ENCODE measurements around the gene CHRNA5.

The CHRNA5 gene

DNA sequence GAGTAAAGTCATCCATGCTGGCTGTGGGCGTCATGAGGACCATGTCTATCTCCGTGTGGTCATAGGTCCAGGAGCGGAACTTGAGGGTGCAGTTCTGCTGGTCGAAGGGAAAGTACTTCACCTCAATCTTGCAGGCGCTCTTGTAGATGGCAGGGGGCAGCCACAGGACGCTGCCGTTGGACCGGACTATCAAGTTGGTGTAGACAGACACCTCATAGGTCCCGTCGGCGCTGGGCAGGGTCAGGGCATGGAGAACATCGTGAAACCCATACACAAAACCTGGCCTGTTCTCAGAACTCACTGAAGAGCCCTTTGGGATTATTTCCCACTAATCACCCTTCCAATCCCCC, 64.4 kb downstream of the CHRNA5 start:
- Mint-ChIP-seq H3K27me3 (peaks cover 16% of the 10 kb centered on the region), H3K9me3 (peaks cover 15% of the 10 kb centered on the region), H3K36me3 (ENCODE audit: low read depth) (no peaks in the 10 kb centered on the region), H3K4me1 (ENCODE audit: low read depth) (no peaks in the 10 kb centered on the region), H3K27ac (no peak overlapping the region), H3K4me3 (no peak overlapping the region)
- intact Hi-C loops (cut with micrococcal nuclease), result no loop called here

DNA sequence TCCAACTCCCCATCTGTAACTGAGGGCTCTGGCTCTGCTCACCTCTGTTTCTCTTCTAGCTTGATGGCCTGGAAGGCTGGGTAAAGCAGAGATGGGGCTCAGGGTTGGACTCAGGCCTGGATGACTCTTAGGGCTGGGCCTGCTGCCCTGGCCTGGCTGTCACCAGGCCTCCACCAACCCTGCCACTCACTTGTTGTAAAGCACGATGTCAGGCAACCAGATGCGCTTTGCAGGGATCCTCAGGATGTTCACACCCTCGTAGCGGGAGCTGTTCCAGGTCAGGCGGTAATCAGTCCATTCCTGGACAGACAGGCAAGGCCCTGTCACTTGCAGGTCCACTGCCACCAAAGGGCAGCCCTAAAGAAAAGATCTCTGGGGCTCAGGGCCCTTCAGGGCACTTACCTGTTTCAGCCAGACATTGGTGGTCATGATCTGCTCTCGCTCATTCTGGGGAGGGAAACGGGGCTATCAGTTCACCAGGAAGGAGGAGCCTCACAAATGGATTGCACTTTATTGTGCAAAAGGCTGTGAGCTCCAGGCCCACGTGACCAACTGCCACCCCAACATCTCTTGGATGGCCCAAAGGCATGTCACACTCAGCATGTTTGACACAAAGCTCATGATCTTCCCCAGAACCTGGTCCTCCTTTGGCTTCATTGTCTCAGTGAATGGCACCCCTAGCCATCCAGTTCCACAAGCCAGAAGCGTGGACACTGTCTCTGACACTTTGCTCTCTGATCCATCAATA, 65.7 kb downstream of the CHRNA5 start:
- no peak overlapping the region for H3K4me3 Mint-ChIP-seq
- H3K9me3 Mint-ChIP-seq, result peaks cover 15% of the 10 kb centered on the region
- no peaks in the 10 kb centered on the region for H3K36me3 Mint-ChIP-seq (ENCODE audit: low read depth)
- H3K4me1 Mint-ChIP-seq (ENCODE audit: low read depth), result no peaks in the 10 kb centered on the region
- no peak overlapping the region for H3K27ac Mint-ChIP-seq
- intact Hi-C loops (cut with micrococcal nuclease), result no loop called here
- peaks cover 16% of the 10 kb centered on the region for H3K27me3 Mint-ChIP-seq

DNA sequence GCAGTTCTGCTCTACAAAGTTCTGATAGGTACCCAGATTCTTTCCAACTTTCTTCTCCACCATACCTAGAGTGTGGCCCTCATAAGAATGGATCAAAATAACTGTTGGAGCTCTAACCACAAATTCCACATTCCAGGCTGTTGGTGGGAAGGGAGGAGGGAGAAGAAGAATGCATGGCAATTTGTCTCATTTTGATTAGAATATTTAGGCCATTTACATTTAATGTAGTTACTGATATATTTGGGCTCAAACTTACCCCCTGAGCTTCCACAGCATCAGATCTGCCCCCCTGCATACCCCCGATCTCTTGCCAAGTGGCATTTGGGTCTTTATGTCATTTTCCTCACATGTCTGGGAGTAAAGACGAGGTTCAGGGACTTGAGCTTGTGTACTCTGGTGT, 68.0 kb downstream of the CHRNA5 start:
- intact Hi-C loops (cut with micrococcal nuclease), result no loop called here
- Mint-ChIP-seq H3K4me1 (ENCODE audit: low read depth) (no peaks in the 10 kb centered on the region), H3K9me3 (peaks cover 15% of the 10 kb centered on the region), H3K27me3 (peaks cover 17% of the 10 kb centered on the region), H3K27ac (no peak overlapping the region), H3K36me3 (ENCODE audit: low read depth) (no peaks in the 10 kb centered on the region), H3K4me3 (no peak overlapping the region)

DNA sequence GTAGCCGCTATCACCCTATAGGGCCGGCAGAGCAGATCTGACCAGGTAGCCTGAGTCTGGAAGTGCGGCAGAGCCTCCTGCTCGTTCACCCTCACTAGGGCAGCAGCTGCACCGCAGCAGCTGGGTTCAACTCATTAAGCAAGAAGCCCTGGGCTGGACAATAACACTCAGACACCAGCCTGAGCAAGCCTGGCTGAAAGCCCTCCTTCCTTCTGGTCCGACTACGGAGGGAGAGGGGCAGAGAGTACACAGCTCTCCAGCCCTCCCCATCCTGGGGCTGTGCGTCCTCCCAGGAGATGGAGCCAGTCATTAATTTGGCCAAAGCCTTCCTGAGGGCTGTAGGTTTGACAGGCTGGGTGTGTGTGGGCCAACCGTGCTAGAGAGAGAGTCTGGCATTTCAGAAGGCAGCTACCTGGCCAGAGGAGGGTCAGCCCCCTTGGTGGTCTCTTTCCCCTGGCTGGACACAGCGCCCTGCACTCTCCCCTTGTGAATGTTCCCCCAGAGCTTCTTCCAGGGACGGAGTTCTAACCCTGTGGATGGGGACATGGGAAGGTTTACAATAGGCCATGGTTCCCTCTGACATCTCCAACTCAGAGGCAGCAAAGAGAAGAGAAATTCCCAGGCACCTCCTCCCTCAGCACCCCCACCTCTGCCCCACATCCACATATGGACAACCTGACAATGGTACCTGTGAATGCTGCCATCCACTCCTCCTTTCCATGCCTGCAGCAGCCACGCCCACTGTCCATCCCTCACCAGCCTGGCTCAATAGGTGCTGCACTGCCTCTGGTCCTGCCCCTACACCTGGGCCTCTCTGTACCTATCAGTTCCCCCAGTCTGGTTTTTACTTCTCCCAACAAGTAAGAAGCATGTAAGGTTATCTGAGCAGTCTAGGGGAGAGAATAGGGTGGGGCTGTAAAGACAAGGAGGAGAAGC, 69.2 kb downstream of the CHRNA5 start:
- no peaks in the 10 kb centered on the region for H3K36me3 Mint-ChIP-seq (ENCODE audit: low read depth)
- H3K4me3 Mint-ChIP-seq, result no peak overlapping the region
- H3K4me1 Mint-ChIP-seq (ENCODE audit: low read depth), result no peaks in the 10 kb centered on the region
- H3K27me3 Mint-ChIP-seq, result peaks cover 11% of the 10 kb centered on the region
- peaks cover 15% of the 10 kb centered on the region for H3K9me3 Mint-ChIP-seq
- intact Hi-C loops (cut with micrococcal nuclease), result no loop called here
- H3K27ac Mint-ChIP-seq, result no peak overlapping the region

DNA sequence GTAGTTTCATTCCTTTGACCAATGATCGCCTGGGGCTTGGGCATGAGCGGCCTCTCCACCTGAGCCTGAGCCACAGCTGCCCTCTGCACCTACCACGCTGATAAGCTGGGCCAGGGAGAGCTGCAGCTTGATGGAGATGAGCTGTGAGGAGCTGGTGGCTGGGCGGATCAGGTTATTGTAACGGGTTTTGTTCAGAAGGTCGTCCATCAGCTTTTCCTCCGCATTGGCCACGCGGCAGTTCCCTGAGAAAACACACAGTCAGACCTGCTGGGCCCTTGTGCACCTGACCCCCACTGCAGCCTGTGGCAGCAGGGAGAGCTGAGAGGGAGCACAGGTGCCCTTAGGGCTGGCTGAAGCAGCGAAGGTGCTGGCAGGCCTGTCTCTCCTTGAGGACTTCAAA, 70.0 kb downstream of the CHRNA5 start:
- peaks cover 18% of the 10 kb centered on the region for H3K27me3 Mint-ChIP-seq
- H3K27ac Mint-ChIP-seq, result no peak overlapping the region
- intact Hi-C loops (cut with micrococcal nuclease), result no loop called here
- no peak overlapping the region for H3K4me3 Mint-ChIP-seq
- peaks cover 15% of the 10 kb centered on the region for H3K9me3 Mint-ChIP-seq
- H3K36me3 Mint-ChIP-seq (ENCODE audit: low read depth), result no peaks in the 10 kb centered on the region
- no peaks in the 10 kb centered on the region for H3K4me1 Mint-ChIP-seq (ENCODE audit: low read depth)

DNA sequence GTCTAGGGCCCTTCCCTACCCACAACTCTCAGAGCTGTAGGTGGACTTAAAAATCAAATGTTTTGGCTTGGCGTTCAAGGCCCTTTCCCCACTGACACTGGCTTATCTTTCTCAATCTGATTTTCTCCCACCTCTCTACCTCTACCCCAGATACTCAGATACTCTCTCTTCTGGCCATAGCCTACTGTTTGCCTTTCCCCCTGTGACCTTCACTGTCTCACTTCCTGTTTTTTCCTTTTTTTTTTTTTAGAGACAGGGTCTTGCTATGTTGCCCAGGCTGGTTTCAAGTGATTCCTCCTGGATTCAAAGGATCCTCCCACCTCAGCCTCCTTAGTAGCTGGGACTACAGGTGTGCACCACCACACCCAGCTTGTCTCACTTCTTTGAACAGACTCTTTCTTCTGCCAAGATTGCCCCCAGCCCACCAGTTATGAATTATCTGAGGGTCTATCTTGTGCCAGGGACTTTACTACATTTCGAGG, 71.1 kb downstream of the CHRNA5 start:
- no peaks in the 10 kb centered on the region for H3K36me3 Mint-ChIP-seq (ENCODE audit: low read depth)
- intact Hi-C loops (cut with micrococcal nuclease), result no loop called here
- H3K9me3 Mint-ChIP-seq, result peaks cover 15% of the 10 kb centered on the region
- H3K4me3 Mint-ChIP-seq, result no peak overlapping the region
- peaks cover 29% of the 10 kb centered on the region for H3K27me3 Mint-ChIP-seq
- no peak overlapping the region for H3K27ac Mint-ChIP-seq
- peaks cover 6% of the 10 kb centered on the region for H3K4me1 Mint-ChIP-seq (ENCODE audit: low read depth)

DNA sequence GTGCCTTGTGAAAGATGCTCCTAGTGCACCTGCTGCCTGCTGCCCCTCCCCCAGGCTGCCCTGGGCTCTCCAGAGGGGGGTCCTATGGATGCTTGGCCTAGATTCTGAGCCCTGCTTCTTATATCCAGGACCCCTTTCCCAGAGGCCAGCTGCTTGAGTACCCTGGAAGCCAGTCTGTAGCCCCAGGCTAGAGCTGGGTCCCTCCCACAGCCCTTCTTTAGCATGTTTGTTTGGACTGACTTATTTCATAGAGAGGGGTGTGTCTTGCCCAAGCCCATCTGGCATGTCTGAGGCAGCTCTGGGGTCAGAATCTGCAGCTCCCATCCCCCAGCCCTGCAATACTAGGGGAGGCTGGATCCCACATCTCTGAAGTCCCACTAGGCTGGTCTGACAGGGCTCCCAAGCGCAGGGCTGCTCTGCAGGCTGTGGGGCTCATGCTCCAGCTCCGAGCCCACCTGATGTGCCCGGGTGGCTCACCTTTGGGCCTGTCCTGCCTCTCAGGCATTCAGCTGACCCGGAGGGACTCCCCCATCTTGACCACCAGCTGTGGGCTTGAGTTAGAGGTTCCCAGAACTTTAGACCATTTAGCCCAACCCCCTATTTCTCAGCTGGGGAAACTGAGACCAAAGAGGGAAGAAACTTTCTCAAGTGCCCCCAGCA, 72.6 kb downstream of the CHRNA5 start:
- no peaks in the 10 kb centered on the region for H3K36me3 Mint-ChIP-seq (ENCODE audit: low read depth)
- no peak overlapping the region for H3K27ac Mint-ChIP-seq
- peaks cover 7% of the 10 kb centered on the region for H3K4me1 Mint-ChIP-seq (ENCODE audit: low read depth)
- H3K4me3 Mint-ChIP-seq, result no peak overlapping the region
- intact Hi-C loops (cut with micrococcal nuclease), result loop anchor here (1.0 kb wide), 1 partner anchor 71 kb away; no protein-coding TSS in a partner anchor
- H3K27me3 Mint-ChIP-seq, result peaks cover 35% of the 10 kb centered on the region
- peaks cover 11% of the 10 kb centered on the region for H3K9me3 Mint-ChIP-seq

DNA sequence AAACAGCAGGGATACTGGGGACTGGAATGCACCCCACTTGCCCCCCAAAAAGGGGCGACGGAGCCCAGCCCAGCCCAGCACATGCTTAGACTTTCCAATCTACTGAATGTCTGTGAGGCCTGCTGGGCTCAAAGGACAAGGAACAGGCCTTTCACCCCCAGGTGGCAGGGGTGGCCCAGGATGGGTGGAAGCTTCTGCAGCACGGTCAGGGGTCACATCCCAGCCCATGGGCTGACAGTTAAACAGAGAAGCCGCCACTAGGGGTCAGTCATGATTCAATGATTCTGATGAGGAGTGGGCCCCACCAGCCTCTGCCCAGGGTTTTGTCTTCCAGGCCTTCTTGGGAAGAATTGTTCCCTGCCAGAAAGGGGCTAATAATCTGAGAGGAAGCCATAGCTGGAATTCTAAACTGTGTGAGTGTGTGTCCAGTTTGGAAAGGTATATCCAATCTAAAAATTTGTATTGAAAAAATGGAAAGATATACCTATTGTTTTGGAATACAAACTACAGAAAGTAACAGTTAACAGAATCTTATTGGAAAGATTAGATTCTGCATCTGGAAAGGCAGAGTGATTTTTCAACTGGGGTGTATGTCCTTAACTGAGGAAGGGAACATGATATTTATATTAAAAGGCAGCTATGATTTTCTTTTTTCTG, 73.5 kb downstream of the CHRNA5 start:
- intact Hi-C loops (cut with micrococcal nuclease), result loop anchor here (1.0 kb wide), 1 partner anchor 71 kb away; no protein-coding TSS in a partner anchor

DNA sequence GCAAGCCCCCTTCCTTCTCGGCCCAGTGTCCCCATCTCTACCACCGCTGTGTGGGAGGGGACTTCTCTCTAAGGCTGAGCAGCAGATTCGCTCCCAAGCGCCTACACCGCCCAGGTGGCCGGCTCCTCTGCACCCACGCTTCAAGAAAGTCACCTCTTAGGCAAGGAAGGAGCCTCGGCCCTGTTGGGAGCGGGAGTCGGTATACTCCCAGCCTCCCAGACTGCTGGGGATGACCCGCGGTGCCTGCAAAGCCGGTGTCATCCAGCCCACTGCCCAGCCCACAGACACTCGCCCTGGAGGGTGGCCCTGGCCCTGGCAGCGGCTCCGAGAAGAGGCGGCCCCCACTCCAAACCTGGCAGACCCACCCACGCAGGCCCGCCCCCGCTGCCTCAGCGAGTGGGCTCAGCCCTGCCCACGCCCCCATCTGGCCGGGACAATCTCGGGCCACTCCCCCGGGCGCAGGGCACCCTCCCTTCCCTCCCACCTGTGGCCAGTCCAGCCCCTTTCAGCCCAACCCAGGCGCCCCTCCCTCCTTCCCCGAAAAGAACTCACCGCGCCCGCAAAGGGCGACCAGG, 75.3 kb downstream of the CHRNA5 start:
- H3K27ac Mint-ChIP-seq, result no peak overlapping the region
- H3K4me1 Mint-ChIP-seq (ENCODE audit: low read depth), result peaks cover 7% of the 10 kb centered on the region
- peaks cover 32% of the 10 kb centered on the region for H3K27me3 Mint-ChIP-seq
- H3K36me3 Mint-ChIP-seq (ENCODE audit: low read depth), result no peaks in the 10 kb centered on the region
- no peaks in the 10 kb centered on the region for H3K9me3 Mint-ChIP-seq
- intact Hi-C loops (cut with micrococcal nuclease), result no loop called here
- H3K4me3 Mint-ChIP-seq, result peak overlapping the region; percentile 41

More for the DNA sequence above, 73.5 kb downstream of the CHRNA5 start:
- H3K27me3 Mint-ChIP-seq, result peaks cover 32% of the 10 kb centered on the region
- no peak overlapping the region for H3K27ac Mint-ChIP-seq
- peaks cover 7% of the 10 kb centered on the region for H3K4me1 Mint-ChIP-seq (ENCODE audit: low read depth)
- H3K9me3 Mint-ChIP-seq, result peaks cover 2% of the 10 kb centered on the region
- H3K4me3 Mint-ChIP-seq, result no peak overlapping the region
- H3K36me3 Mint-ChIP-seq (ENCODE audit: low read depth), result no peaks in the 10 kb centered on the region

DNA sequence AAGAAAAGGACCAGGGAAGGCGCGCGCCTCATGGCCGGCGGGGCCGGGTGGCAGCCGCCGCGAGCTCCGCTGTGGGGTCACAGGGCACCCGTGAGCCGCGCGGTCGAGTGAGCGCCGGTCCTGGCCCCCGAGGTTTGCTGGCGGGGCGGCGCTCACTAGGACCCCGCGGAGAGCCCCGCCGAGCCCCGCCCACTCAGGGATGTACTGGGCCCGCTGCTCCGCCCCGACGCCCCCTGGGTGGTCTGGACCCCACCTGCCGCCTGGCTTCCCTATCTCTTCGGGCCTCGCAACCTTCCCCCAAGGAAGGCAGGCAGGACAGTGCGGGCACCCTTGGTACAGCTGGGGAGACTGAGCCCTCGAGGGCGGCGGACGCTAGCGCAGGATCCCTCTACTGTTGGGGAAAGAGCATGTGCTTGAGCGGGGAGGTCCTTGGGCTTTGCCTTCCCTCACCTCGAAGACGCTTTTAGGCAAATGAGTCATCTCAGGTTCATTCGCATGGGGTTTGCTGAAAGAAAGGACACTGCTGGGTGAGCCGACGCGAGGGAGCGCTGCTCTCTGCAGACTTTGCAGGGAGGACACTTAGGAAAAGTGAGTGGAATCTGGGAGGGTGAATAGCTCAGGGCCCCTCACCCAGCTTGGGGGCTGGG, 75.9 kb downstream of the CHRNA5 start, which contains the start of gene CHRNB4:
TSS of gene CHRNB4 (minus strand) at position 109 of the 647 bp plus-strand sequence. CDS start at position 32, 77 bp downstream.
- Mint-ChIP-seq H3K27me3 (peaks cover 36% of the 10 kb centered on the region), H3K4me1 (ENCODE audit: low read depth) (peaks cover 7% of the 10 kb centered on the region), H3K27ac (no peak within 1 kb of the TSS), H3K4me3 (peak within 1 kb of the TSS; percentile 52), H3K9me3 (no peaks in the 10 kb centered on the region), H3K36me3 (ENCODE audit: low read depth) (no peaks in the 10 kb centered on the region)
- intact Hi-C loops (cut with micrococcal nuclease), result no loop called here

- Mint-ChIP-seq H3K27me3 (peaks cover 34% of the 10 kb centered on the region), H3K27ac (no peak overlapping the region), H3K4me1 (ENCODE audit: low read depth) (peaks cover 7% of the 10 kb centered on the region), H3K9me3 (no peaks in the 10 kb centered on the region), H3K4me3 (no peak overlapping the region), H3K36me3 (ENCODE audit: low read depth) (no peaks in the 10 kb centered on the region)
- intact Hi-C loops (cut with micrococcal nuclease), result no loop called here
Observed at GRCh38 chr15:78641749-78642275, 76.5 kb downstream of the CHRNA5 start.

DNA sequence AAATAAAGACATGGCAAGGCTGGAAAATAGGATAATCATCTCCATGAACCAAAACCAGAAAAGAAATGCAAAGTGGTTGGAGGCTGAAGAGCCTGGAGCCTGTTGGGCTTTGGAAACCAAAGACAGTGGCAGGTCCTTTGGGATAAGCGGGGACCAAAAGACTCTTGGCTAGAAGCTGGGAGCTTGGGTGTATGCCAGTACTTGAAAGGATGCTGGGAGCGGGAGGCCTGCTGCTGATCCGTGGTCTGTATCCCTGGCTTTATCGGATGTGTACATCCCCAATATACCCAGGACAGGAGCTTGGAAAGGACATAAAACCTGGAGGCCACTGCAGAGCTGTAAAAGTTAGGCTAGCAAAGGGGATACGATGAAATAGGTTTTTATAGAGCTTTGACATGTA, 77.0 kb downstream of the CHRNA5 start:
- Mint-ChIP-seq H3K36me3 (ENCODE audit: low read depth) (no peaks in the 10 kb centered on the region), H3K9me3 (no peaks in the 10 kb centered on the region), H3K4me1 (ENCODE audit: low read depth) (peaks cover 7% of the 10 kb centered on the region), H3K4me3 (no peak overlapping the region), H3K27me3 (peaks cover 32% of the 10 kb centered on the region), H3K27ac (no peak overlapping the region)
- intact Hi-C loops (cut with micrococcal nuclease), result no loop called here
